NCI-H82 treated with DMSO at 0.1 percent for 48 hours (cell line): ENCODE data around the gene GREB1L.
"Not testable (repeated sequence)": the region's sequence is repeated elsewhere in the genome, so short reads cannot be mapped to it uniquely, and the experiment has no call there.

Source experiments
- DNase-seq: peaks from one replicate; lab custom pipeline; 2025; ENCODE audit not compliant: unreplicated experiment; lab: John Stamatoyannopoulos, UW

The GREB1L gene

GRCh38 chr18:21305621-21306020, 63.6 kb downstream of the GREB1L start:
- DNase-seq, result no peak

GRCh38 chr18:21306368-21306767, 64.3 kb downstream of the GREB1L start:
- no peak for DNase-seq

GRCh38 chr18:21307578-21307977, 65.5 kb downstream of the GREB1L start:
- DNase-seq, result no peak

GRCh38 chr18:21309248-21309647, 67.2 kb downstream of the GREB1L start:
- DNase-seq, result no peak

- DNase-seq, result not testable (repeated sequence)
Observed at GRCh38 chr18:21311980-21312379, 69.9 kb downstream of the GREB1L start.

GRCh38 chr18:21313576-21313975, 71.5 kb downstream of the GREB1L start:
- DNase-seq, result no peak

GRCh38 chr18:21314724-21315123, 72.7 kb downstream of the GREB1L start:
- no peak for DNase-seq

GRCh38 chr18:21315126-21315525, 73.1 kb downstream of the GREB1L start:
- DNase-seq, result not testable (repeated sequence)

- DNase-seq, result no peak
Observed at GRCh38 chr18:21315741-21316197, 73.7 kb downstream of the GREB1L start.

GRCh38 chr18:21316296-21316695, 74.3 kb downstream of the GREB1L start:
- no peak for DNase-seq

GRCh38 chr18:21321711-21322110, 79.7 kb downstream of the GREB1L start:
- no peak for DNase-seq

GRCh38 chr18:21327101-21327500, 85.1 kb downstream of the GREB1L start:
- no peak for DNase-seq

GRCh38 chr18:21330122-21330701, 88.2 kb downstream of the GREB1L start:
- no peak for DNase-seq

- no peak for DNase-seq
Observed at GRCh38 chr18:21331065-21331464, 89.0 kb downstream of the GREB1L start.

GRCh38 chr18:21335927-21336488, 94.0 kb downstream of the GREB1L start:
- DNase-seq, result no peak

GRCh38 chr18:21336846-21337245, 94.8 kb downstream of the GREB1L start:
- DNase-seq, result no peak

GRCh38 chr18:21341141-21341540, 99.1 kb downstream of the GREB1L start:
- DNase-seq, result no peak

GRCh38 chr18:21342372-21342771, 100.3 kb downstream of the GREB1L start:
- peak; percentile 57 for DNase-seq

- DNase-seq, result no peak
Observed at GRCh38 chr18:21344860-21345259, 102.8 kb downstream of the GREB1L start.

GRCh38 chr18:21345840-21346239, 103.8 kb downstream of the GREB1L start:
- no peak for DNase-seq

GRCh38 chr18:21359746-21360145, 117.7 kb downstream of the GREB1L start:
- no peak for DNase-seq

- DNase-seq, result peak; percentile 48
Observed at GRCh38 chr18:21361307-21361880, 119.4 kb downstream of the GREB1L start.

GRCh38 chr18:21362831-21363230, 120.8 kb downstream of the GREB1L start:
- DNase-seq, result no peak
